HG03064 (cell line): ENCODE results near the gene ENO4.

Source experiments
- ATAC-seq: cut with Tn5 transposase; IDR thresholded peaks from one replicate; pipeline ENCODE4 v1.9.1; 2021; ENCODE audit warnings: low read depth; ENCODE audit not compliant: unreplicated experiment

ENO4 gene

GRCh38 chr10:116910910-116911309 is 61.6 kb downstream of the ENO4 start:
- ATAC-seq: no peak

- ATAC-seq: no peak
Measured at GRCh38 chr10:116912162-116912561, 62.9 kb downstream of the ENO4 start.

GRCh38 chr10:116913695-116914094 is 64.4 kb downstream of the ENO4 start:
- ATAC-seq: no peak

GRCh38 chr10:116915340-116915739 is 66.0 kb downstream of the ENO4 start:
- ATAC-seq: no peak

GRCh38 chr10:116917481-116917880 is 68.2 kb downstream of the ENO4 start:
- ATAC-seq: no peak

GRCh38 chr10:116918583-116918982 is 69.3 kb downstream of the ENO4 start:
- ATAC-seq: no peak

- no peak for ATAC-seq
Measured at GRCh38 chr10:116919164-116919563, 69.9 kb downstream of the ENO4 start.

- ATAC-seq: no peak
Measured at GRCh38 chr10:116919706-116920105, 70.4 kb downstream of the ENO4 start.

GRCh38 chr10:116925056-116925455 is 75.8 kb downstream of the ENO4 start:
- no peak for ATAC-seq

- ATAC-seq: no peak
Measured at GRCh38 chr10:116926426-116926825, 77.1 kb downstream of the ENO4 start.

GRCh38 chr10:116931806-116932205 is 82.5 kb downstream of the ENO4 start:
- no peak for ATAC-seq
